ENCODE measurements around the gene IFIH1. TPM values are rescaled to one million over a fixed set of nuclear protein-coding genes. Genes with fewer than 3 reads are reported as not detected.

The IFIH1 gene
- total RNA-seq, 1 donor from 2014 or later: 2.6 TPM

GRCh38 chr2:162282765-162283425 is 35.6 kb downstream of the IFIH1 start:
- no peak for TF ChIP-seq CTCF (IDR thresholded peaks at IDR 0.05; ENCODE audit: insufficient read depth, low read length, severe bottlenecking)
- FAIRE-seq: no peak
- no peaks in the 10 kb centered on the region for H3K36me3 ChIP-seq (ENCODE audit: control insufficient read depth, insufficient read depth, low read length)
- H3K27me3 ChIP-seq (ENCODE audit: control insufficient read depth, insufficient read depth, low read length): no peaks in the 10 kb centered on the region
- no peak for DNase-seq (ENCODE audit: low read depth)
- H3K4me3 ChIP-seq (ENCODE audit: low read depth, low read length): no peak overlapping the region

DNA sequence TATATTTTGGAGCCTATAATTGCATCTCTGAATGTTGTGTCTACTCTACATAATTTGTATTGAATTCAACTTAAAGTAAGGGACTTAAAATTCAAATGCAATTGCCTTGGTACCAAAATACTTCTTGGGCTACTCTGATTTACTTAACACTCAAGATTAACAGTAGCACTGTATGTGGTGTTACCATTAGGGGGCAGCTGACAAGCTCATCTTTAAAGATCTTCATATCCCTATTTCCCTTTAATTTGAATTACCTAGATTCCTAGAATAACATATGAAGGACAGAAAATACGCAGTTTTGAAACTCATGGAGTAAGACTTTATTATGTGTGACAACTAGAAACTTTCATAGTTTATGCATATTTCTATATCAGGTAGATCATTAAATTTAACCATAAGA is 37.8 kb downstream of the IFIH1 start:
- no peak for TF ChIP-seq CTCF (IDR thresholded peaks at IDR 0.05; ENCODE audit: insufficient read depth, low read length, severe bottlenecking)
- H3K36me3 ChIP-seq (ENCODE audit: control insufficient read depth, insufficient read depth, low read length): no peaks in the 10 kb centered on the region
- DNase-seq (ENCODE audit: low read depth) (no peak), FAIRE-seq (no peak)
- no peaks in the 10 kb centered on the region for H3K27me3 ChIP-seq (ENCODE audit: control insufficient read depth, insufficient read depth, low read length)
- no peak overlapping the region for H3K4me3 ChIP-seq (ENCODE audit: low read depth, low read length)

- H3K4me3 ChIP-seq (ENCODE audit: low read depth, low read length): no peak overlapping the region
- DNase-seq (ENCODE audit: low read depth) (no peak), FAIRE-seq (no peak)
- no peaks in the 10 kb centered on the region for H3K36me3 ChIP-seq (ENCODE audit: control insufficient read depth, insufficient read depth, low read length)
- no peaks in the 10 kb centered on the region for H3K27me3 ChIP-seq (ENCODE audit: control insufficient read depth, insufficient read depth, low read length)
- TF ChIP-seq CTCF (IDR thresholded peaks at IDR 0.05; ENCODE audit: insufficient read depth, low read length, severe bottlenecking): no peak
Measured at GRCh38 chr2:162277381-162277780, 41.1 kb downstream of the IFIH1 start.

DNA sequence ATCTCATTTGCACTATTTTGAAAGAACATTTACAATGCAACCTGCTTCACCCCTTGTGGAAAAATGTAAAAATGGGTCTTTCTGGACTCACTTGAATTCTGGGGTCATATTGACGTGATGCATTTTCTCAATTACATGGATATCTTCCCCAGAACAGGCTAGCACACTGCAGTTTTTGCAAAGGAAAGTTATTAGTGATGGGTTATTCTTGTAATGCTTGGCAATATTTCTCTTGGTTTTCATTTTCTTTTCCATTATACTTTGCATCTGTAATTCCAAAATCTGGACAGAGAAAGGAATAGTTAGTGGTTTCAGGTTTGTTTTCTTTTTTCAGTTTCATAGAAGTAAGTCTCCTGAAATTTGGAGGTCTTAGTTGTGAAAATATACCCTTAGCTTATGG is 50.5 kb downstream of the IFIH1 start:
- no peaks in the 10 kb centered on the region for H3K36me3 ChIP-seq (ENCODE audit: control insufficient read depth, insufficient read depth, low read length)
- no peaks in the 10 kb centered on the region for H3K27me3 ChIP-seq (ENCODE audit: control insufficient read depth, insufficient read depth, low read length)
- no peak overlapping the region for H3K4me3 ChIP-seq (ENCODE audit: low read depth, low read length)
- DNase-seq (ENCODE audit: low read depth) (no peak), FAIRE-seq (no peak)
- TF ChIP-seq CTCF (IDR thresholded peaks at IDR 0.05; ENCODE audit: insufficient read depth, low read length, severe bottlenecking): no peak

- H3K36me3 ChIP-seq (ENCODE audit: control insufficient read depth, insufficient read depth, low read length): no peaks in the 10 kb centered on the region
Measured at GRCh38 chr2:162267496-162267895, 51.0 kb downstream of the IFIH1 start.

More at GRCh38 chr2:162267496-162267895, 51.0 kb downstream of the IFIH1 start:
- TF ChIP-seq CTCF (IDR thresholded peaks at IDR 0.05; ENCODE audit: insufficient read depth, low read length, severe bottlenecking): no peak
- H3K27me3 ChIP-seq (ENCODE audit: control insufficient read depth, insufficient read depth, low read length): no peaks in the 10 kb centered on the region
- FAIRE-seq: no peak
- H3K4me3 ChIP-seq (ENCODE audit: low read depth, low read length): no peak overlapping the region
- no peak for DNase-seq (ENCODE audit: low read depth)
